GM18505 (cell line): Measurements from ENCODE around the gene UQCRC1.

Experiments used
- ATAC-seq: cut with Tn5 transposase; IDR thresholded peaks from one replicate; pipeline ENCODE4 v1.9.1; 2021; ENCODE audit not compliant: unreplicated experiment
- POLR2A ChIP-seq: IDR thresholded peaks from 4 replicates; pipeline ENCODE4 v1.6.1; 2011; ENCODE audit warnings: borderline replicate concordance; ENCODE audit not compliant: insufficient read depth, insufficient read length; ENCODE audit errors: extremely low read depth

UQCRC1 gene

DNA sequence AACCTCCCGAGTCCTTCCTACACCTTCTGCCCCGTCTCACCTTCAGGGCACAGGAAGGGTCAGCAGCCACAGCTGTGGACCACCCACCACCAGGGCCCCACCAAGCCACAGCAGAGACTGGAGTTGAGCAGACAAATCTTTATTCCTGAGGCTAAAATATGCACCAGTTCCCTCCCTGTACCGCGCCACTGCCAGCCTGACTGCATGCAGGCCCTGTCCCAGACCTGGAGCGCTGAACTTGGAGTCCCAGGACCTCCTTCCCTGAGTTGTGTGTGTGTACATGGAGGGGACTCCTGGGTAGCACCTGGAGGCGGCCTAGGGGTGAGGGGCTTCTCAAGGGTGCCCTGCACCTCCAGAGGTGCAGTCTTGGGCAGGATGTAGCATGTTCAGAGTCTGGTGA is 16.2 kb upstream of the UQCRC1 start:
- ATAC-seq: no peak
- TF ChIP-seq POLR2A: no peak

DNA sequence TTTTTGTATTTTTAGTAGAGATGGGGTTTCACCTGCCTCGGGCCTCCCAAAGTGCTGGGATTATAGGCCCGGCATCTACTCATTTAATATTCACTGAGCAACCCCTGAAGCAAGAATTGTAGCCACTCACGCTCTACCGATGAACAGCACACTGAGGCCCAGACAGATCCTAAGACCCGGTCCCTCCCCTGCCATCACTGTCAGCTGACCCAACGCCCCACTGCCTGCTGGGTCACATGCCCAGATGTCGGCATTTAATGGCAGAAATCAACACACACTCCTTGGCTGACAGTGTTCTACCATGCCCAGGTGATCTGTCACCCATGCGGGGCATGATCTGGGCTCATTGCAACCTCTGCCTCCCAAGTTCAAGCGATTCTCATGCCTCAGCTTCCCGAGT is 15.3 kb upstream of the UQCRC1 start:
- ATAC-seq: no peak
- no peak for TF ChIP-seq POLR2A

DNA sequence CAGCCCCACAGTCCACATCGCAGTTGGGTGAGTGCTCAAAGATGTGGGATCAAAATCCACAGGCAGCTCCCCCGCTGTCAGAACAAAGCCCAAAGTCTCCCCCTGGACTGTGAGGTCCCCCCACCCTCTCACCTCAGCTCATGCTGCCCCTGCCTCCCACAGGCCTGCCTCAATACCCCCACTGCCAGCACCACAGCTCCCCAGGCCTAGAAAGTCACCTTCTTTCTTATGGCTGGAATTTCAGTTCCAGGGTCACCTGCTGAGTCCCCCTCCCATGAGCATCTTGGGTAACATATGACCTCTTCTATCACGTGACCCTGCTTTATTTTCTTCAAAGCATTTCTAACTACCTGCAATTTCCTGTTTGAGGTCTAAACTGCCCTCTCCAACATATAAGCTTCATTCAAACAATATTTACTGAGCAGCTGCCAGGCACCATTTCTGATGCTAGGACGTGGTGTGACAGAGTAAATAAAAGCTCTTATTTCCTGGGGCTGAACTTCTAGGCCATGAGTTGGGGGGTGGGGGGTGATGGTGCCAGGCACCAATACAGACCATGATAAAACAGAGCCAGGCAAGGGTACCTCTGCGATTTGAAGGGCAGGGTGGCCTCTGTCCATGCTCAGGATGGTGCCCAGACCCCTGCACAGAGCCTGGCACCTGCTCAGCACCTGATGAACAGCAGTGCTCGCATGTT is 14.6 kb upstream of the UQCRC1 start:
- ATAC-seq: no peak
- no peak for TF ChIP-seq POLR2A

DNA sequence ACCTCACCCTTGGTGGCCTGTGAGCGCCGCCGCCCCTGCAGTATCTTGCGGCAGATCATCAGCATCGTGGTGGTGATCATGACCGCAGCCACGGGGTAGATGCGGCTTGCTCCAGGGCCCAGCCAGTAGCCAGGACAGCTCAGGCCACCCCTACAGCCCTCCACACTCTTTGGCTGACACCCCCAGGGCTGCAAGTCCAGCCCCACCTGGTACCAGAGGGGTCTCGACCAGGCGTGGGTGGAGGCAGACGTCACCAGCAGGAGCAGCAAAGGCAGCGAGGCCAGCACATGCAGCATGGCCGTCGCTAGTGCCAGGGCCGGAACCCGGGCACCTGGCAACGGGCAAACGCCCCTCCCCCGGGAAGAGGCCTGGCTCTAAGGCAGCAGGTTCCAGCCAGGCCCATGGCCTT is 12.0 kb upstream of the UQCRC1 start, which contains the start of gene TMEM89:
TMEM89 (minus strand) TSS at position 309 of the 409 bp plus-strand sequence; CDS start at position 296, 13 bp downstream.
- no peak for TF ChIP-seq POLR2A
- no peak for ATAC-seq

DNA sequence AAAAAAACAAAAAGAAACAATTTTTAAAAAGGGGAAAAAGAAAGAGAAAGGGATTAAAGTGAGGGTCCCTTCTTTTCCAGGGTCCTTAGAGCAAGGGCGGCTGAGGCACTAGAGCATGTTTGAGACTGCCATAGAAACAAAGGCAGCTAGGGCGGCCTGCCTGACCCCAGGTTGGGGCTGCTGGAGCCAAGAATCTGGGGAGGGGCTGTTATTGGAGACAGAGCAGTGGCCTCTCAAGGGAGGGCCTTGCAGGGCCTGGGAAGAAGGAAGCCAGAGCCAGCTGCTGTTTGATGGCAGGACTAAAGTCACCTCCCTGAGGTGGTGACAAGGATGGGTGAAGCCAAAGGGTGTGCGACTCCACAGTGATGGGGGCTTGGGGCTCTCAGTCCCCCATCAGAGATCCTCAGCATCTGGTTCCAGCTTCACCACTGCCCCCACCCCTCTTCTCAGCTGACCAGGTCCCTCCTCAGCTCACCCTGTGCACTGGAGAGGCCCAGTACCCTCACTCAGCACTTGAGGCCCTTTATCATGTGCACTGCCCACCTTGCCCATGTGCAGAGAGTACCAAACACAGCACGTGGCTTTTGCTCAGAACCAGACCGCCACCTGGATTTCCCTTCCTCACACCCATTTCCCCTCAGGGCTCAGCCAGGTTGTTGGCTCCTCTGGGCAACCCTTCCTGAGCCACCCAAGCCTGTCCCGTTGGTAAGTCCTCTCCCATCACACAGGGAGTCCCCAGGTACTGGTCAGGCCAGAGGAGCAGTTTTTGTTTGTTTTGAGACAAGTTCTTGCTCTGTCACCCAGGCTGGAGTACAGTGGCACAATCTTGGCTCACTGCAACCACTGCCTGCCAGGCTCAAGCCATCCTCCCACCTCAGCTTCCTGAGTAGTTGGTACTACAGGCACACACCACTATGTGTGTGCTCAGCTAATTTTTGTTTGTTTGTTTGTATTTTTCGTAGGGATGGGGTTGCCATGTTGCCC is 10.4 kb upstream of the UQCRC1 start:
- ATAC-seq: no peak

DNA sequence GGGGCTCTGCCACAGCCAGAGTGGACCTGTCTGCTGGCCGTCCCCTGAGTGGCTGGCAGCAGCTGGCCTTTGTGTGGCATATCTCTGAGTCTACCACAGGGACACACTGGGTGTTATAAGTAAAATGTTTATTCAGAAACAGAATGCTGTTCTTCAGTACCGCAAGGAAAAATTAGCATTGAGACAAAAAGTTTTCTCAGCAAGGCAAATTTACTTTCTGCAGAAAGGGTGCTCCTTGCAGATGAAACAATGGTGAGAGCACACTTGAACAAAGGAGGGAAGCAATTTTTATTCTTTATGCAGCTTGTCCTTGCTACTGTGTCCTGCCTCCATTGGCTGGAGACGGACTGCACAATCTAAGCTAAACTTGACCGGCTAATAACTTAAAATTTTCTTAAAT is 8.1 kb upstream of the UQCRC1 start:
- no peak for ATAC-seq
- no peak for TF ChIP-seq POLR2A

More for the DNA sequence above, 10.4 kb upstream of the UQCRC1 start:
- no peak for TF ChIP-seq POLR2A

DNA sequence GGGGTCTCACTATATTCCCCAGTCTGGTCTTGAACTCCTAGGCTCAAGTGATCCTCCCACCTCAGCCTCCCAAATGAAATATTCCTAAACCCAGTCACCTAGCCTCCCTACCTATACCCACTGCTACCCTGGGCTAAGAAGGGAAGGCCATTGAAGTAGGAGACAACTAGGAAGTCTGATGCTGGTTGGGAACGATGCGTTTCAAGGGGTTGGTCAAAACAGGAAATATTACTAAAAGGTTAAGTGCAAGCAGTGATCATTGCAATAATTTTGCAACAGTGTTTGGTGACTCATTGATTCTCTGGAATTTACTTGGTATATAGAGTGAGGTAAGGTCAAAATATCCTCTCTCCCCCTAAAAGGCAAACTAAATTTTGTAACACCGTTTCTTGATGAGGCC is 4.6 kb upstream of the UQCRC1 start:
- no peak for TF ChIP-seq POLR2A
- ATAC-seq: no peak

DNA sequence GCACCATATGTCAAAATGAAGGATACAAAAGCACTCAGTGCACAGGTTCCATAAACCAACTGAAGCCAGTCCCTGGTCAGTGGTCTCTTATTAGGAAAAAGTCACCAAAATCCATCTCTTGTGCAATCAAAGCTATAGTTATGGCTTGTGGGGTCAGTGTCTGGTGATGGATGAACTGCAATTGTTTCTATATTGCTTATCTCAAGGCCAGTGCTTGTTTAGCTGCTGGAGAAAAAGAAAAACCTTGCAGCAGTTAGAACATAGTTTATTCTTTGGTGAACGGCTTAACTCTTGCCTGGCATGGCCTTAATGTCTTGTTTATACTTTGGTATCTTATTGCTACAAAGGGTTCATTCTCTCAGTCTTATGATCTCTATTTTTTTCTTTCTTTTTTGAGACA is 2.9 kb upstream of the UQCRC1 start:
- no peak for ATAC-seq

DNA sequence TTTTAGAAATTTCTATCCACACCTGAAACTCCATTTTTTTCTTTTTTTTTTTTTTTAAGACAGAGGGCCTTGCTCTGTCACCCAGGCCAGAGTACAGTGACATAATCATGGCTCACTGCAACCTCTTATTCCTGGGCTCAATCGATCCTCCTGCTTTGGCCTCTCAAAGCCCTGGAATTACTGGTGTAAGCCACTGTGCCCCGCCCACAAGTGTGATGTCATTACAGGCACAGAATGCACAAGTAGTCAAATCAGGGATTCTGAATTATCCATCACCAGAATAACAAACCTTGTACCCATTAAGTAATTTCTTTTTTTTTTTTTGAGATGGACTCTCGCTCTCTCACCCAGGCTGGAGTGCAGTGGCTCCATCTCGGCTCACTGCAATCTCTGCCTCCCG is 1.9 kb downstream of the UQCRC1 start:
- TF ChIP-seq POLR2A: no peak
- no peak for ATAC-seq

More for the DNA sequence above, 2.9 kb upstream of the UQCRC1 start:
- TF ChIP-seq POLR2A: no peak

DNA sequence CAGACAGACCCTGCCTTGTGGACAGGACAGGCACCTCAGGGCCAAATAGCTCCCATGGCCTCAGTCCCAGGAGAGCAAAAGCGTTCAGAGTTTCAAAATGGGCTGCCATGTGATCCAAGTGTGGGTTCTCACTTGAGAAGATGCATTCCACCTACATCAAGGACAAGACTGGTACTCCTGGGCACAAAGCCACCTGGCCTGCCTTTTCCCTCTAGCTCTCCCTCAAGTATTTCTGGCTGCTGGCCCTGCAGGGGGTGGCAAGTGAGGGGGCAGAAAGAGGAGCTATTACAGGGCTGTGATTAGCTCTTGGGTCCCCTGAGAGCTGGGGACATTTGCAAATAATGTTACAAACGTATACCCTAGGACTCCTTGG is 7.8 kb downstream of the UQCRC1 start:
- TF ChIP-seq POLR2A: no peak
- ATAC-seq: no peak

DNA sequence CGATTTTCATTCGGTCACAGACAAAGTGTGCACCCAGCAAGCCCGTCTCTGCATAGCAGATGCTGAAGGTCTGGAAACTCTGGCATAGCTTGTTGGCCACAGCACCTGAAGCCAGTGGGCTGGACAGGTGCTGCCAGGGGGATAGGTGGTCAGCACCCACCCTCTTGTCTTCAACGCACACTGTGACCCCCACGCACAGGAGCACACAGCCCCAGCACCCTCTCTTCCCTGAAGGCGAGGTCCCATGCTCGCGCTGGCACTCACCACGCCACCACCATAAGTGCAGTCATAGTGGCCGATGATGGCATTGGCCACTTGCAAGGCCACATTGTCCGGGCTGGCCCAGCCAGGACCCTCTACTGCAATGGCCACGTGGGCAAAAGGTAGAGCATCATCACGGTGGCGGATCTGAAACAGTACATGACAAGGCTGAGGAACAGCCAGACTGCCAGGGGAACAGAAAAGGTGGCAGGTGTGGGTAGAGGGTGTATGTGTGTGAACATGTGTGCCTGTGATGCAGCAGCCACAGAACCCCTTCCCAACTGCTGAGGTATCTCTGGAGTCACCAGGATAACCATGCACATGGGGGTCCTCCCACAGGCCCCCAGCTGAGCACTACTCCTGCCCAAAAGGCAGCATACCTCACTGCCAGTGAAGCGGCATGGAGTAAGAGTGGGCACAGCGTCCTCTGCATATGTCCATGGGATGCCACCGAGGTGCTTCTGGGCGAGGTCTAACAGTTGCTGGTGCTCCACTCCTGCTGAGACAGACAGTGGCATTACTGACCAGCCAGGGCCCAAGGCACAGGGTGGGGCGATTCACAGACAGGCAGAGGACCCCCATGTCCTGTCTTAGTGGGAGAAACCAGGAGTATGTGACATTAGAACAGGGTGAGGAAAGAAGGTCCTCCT is 8.5 kb downstream of the UQCRC1 start:
- ATAC-seq: no peak
- no peak for TF ChIP-seq POLR2A

DNA sequence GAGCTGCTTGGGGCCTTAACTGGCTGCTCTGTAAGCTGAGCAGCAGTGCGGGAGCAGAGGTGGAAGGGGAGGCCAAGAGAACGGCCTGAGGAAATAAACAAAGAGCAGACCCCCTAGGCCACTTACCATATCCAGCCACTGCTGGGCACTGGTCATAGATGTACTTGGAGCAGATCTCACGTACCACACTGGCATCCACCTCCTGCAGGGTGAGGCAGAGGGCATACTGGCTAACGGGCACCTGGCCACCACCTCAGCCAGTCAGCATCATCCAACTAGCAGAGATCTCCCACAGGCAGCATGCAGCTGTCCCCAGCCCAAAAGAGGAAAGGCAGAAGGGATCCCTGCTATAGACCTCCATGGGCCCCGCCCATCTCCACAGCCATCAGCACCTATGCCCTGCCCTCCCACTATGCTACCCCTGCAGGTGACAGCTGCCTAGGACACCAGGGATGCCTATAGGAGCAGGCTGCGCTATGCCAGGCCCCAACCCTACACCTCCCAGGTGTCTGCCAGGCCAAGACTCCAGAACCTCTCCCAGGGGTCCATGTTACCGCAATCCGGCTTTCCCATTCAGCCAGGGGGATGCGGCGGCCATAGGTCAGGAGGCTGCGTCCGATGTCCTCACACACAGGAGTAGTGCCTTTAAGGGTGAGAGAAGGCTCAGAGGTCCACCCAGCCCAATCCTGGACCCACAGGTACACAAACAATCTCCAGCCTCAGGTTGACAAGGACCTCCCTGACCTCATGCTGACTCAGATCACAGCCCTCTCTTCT is 9.7 kb downstream of the UQCRC1 start:
- no peak for ATAC-seq
- no peak for TF ChIP-seq POLR2A
